Right hindlimb (tissue), 1 donor: ENCODE results near the gene SLC35A5.
A peak's percentile ranks its signal among the peaks of the same experiment; 100 is the strongest.
"Not testable (repeated sequence)": the region's sequence is repeated elsewhere in the genome, so short reads cannot be mapped to it uniquely, and the experiment has no call there.

ENCODE experiments used
- DNase-seq: peaks from one replicate; pipeline ENCODE4 v3.0.0-alpha.2; 2018

The SLC35A5 gene, protein sequence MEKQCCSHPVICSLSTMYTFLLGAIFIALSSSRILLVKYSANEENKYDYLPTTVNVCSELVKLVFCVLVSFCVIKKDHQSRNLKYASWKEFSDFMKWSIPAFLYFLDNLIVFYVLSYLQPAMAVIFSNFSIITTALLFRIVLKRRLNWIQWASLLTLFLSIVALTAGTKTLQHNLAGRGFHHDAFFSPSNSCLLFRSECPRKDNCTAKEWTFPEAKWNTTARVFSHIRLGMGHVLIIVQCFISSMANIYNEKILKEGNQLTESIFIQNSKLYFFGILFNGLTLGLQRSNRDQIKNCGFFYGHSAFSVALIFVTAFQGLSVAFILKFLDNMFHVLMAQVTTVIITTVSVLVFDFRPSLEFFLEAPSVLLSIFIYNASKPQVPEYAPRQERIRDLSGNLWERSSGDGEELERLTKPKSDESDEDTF

DNA sequence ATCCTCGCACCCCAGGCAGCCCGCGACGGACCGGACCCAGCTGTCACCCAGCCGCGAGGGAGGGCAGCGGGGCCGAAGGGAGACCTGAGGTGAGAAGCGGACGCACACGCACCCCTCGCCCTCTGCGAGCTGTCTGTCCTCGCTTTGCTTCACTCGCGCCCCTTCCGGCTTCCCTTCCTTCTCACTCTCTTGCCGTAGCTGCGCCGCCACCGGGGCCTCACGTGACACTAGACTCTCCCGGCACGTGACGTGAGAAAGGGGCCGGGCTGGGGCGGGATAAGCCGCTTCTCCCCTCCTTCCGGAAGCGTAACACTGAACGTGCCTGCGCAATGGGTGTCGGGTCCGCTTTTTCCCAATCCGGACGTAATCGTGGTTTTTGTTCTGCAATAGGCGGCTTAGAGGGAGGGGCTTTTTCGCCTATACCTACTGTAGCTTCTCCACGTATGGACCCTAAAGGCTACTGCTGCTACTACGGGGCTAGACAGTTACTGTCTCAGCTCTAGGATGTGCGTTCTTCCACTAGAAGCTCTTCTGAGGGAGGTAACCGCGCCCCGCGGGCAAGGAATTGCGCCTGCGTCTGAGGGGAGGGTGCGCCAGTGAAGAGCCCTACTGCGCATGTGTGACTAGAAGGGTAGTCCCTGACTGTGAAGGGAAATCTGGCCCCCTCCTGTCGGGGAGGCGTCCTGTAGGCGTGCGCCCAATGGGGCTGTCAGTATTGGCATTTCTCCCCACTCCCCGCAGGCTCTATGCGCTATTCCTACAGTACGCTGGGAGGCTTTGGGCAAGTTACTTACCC, at the start of gene SLC35A5, which contains the start of gene ATG3:
Gene SLC35A5, plus strand, starts transcription at position 312 of the 796 bp plus-strand sequence. CDS start 1,359 bp downstream, outside the sequence.
Gene ATG3, minus strand, starts transcription at position 229 of the 796 bp plus-strand sequence. CDS start 434 bp downstream, outside the sequence.
- peak; percentile 99 for DNase-seq

DNA sequence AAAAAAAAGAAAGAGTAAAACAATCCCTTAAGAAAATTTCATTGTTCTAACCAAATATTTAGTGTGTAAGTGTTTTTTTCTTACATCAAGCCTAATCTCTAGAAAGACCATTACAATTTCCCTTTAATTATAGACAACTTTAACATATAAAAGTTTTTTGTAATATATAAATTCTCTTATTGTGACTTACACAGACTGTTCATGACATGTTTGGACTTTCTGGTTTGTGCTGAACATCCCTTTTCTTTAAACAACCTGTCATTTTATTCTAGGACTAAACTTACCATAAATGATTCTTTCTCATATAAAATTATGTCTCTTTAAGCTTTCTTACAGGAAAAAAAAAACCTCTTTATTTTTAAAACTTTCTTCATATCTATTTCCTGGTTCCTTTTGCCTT, 49.5 kb upstream of the SLC35A5 start:
- DNase-seq = no peak

DNA sequence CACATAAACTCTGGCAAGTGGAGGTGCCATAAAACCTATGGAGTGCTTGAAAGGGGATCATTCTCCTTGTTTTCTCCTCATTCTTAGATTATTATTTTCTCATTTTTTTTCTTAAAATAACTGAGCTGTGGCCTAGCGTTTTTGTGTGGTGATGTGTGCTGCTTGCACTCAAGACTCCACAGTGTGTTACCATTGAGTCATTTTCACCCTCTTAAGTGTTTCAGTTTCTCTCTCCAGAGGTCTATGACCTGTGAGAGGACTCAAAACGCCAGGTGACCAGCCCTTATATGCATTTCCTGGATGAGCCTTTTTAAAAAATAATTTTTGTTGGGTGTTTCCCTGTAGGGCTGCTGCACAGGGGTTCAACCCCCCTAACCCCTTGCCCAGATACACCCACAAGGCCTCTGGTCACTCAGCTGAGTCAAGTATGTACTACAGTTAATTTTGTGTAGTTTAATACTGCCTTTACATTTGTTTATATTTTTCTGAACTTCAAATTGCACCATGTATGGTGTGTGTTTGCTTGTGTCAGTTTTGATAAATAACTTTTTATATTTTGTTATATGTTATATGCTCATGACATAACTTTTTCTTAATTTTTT, 47.2 kb upstream of the SLC35A5 start:
- DNase-seq = no peak

DNA sequence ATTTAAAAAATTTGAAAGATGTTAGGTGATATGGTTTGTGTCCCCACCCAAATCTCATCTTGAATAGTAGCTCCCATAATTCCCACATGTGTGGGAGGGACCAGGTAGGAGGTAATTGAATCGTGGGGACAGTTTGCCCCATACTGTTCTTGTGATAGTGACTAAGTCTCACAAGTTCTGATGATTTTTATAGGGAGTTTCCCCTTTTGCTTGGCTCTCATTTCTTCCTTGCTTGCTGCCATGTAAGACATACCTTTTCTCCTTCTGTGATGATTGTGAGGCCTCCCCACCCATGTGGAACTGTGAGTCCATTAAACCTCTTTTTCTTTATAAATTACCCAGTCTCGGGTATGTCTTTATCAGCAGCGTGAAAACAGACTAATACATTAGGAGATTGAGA, 42.9 kb upstream of the SLC35A5 start:
- DNase-seq = not testable (repeated sequence)

DNA sequence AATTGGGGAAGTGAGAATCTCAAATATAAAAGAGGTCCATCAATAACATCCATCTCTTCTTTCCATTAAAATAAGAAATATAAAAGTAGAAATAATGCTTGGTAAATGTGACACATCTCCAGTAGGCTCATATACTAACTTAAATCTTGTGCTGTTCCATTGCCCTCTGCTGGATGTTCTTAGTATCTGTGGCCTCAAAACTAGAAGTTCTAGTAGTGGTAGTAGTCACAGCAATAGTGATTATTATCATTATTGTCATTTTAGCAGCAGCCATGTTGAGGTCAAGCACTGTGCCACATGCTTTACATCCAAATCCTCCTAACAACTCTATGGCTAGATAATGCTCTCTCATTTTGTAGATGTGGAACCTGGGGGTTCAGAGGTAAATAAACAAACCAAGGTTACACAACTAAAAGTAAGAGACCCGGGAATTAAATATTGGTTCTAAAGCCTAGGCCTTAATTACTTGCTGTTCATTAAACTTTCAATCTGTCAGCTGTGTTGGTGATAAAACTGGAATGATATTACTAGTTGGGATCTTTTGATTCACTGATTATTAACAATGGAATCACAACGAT, 42.3 kb upstream of the SLC35A5 start:
- DNase-seq = no peak

DNA sequence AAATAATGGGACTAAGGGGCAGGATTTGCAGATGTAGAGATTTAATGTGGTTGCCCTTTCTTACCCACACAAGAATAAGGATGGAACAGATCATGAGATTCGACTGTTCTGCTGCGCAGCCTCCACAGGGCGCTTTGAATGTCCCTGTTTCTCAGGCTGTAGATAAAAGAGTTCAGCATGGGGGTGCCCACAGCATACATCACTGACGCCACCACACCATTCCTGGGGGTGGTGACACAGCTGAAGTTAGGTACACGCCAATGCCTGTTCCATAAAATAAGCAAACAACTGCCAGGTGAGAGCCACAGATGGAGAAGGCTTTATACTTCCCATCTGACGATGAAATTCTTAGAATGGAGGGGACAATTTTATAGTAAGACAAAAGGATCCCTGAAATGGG, 37.7 kb upstream of the SLC35A5 start:
- DNase-seq = not testable (repeated sequence)

DNA sequence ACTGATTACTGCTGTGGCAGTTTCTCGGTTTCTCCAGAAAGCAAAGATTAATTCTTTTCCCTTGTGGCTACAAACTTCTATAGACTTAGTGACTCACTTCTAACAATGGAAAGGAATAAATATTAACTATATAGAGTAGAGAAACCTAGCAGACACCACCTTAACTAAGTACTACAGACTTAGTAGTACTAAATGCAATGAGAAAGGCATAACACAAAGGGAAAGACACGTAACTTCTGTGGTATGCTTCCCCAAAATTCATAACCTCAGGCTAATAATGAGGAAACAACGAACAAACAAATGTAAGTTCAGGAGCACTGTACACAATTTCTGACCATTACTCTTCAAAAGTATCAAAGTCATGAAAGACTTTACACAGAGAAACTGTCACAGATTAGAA, 31.3 kb upstream of the SLC35A5 start:
- no peak for DNase-seq

DNA sequence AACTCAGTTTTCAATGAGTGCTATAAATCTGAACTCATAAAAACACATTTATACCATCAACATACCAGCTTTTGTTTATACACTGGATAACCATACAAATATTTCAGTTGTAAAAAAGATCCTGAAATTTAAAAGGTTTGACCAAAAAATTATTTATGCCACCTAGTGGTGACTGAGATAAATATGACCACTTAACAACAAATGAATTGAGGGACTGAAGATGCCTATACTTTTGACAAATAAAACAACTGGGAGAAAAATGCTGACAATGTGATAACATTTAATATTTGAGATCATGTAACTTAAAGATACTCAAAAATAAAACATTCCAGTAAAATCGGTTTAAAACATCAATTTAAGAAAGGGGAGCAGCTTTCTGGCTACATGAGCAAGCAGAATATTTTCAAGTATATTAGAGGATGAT, 30.5 kb upstream of the SLC35A5 start:
- no peak for DNase-seq

DNA sequence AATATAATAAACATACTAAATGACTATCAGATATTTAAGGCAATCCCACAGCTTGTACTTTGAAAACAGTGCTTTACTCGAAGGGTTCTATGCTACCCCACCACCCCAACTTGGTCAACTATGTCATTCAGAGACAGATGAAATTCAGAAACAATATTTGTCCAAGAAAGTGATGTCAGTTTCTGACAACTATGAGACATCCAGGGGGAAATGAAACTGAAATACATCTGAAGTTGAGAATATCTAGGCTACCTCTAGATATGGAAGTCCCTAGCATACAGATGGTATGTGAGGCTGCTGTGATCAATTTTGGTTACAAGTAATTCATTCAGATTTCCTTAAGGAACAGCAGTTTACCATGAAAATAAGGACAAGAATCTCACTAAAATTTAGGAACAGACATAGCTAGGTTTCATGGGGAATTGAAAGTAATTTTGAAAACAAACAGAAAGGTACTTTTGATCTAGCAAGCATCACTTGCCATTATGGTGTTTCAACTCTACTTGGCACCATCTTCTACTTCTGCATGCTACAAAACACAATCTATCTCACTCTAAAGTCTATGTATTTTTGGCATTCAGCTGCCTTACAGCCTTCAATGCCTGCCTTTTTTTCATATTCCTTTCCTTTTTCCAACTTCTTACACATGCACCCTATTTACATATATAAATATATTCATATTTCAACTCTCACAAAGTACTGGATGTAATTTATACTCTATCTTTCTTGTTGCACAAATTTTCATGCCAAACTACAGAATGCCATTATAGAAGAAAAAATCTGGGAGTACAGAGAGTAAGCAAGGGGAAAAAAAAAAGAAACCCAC, 21.8 kb upstream of the SLC35A5 start:
- no peak for DNase-seq

DNA sequence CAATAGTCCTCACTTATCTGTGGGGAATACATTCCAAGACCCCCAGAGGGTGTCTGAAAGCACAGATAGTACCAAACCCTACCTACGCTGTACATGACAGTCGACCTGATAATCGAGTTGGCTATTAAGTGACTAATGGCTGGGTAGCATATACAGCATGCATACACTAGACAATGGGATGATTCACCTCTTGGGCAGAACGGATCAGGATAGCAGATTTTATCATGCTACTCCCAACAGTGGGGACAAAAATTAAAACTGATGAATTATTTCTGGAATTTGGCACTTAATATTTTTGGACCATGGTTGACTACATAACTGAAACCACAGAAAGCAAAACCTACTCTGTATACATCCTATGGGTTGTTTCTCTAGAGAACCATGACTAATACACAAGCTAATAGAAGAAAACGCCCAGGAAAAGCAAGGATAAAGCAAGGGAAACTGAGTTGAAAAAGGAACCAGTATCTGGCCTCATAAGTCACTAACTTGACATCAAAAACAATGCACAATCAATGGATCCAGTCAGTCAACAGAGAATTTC, 15.6 kb upstream of the SLC35A5 start:
- DNase-seq = no peak

DNA sequence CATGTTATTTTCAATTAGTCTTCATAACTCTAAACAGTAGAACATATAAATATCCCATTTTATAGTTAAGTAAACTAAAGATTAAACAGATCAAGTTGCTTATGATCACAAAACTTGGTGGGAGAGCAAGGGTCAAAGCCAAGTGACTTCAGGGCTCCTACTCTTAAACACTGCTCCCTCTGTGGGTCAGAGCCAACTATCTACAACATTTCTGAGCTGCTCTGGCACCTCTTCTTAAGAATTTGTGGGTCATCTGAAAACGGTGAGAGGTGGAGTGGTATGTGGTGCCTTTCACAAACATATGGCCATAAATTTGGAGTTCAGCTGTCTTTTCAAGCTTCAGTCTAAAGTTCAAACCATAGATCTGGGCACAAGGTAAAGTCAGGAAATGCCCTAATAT, 11.0 kb upstream of the SLC35A5 start:
- no peak for DNase-seq

DNA sequence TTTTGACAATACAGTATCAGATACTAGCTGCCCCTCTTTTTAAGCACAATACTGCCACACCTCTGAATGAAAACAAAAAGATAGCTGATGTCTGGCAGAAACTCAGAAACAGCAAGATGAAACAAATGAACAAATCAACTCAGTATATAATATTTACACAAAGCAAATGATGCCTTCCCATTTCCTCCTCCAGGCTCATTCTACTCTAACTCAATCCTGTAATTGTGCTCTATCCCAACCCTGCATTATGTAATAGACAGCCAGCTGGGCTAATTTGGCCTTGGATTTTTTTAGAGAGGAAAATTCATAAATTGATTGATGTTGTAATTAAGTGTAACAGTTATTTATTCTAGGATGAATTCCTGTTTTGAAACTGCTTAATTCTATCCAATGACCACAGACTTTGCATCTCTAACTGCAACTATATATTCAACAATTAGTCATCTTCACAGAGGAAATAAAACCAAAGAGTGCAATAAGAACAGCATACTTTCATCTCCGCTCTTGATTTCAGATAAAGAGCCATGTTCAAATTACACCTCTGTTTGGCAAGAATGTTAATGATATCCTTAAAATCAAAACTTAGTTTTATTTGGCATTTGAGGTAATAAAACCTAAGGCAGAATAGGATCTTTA, 6.2 kb upstream of the SLC35A5 start:
- no peak for DNase-seq

DNA sequence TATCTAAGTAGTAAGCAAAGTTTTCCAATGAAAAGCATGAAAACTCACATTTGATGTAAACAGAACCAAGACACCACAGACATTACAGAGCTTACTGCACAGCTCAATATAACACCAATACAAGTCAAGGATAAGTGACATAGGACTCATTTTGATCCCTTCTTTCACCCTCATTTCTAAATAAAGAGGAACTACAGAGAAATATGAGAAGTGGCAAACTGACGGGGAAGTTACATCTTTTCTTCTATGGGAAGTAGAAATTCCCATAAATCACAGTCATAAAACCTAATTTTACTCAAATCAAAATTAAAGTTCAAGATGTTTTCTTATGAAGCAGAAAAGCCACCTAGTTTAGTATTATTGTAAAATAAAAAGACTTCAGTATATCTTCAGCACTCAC, 3.9 kb upstream of the SLC35A5 start:
- DNase-seq = no peak

DNA sequence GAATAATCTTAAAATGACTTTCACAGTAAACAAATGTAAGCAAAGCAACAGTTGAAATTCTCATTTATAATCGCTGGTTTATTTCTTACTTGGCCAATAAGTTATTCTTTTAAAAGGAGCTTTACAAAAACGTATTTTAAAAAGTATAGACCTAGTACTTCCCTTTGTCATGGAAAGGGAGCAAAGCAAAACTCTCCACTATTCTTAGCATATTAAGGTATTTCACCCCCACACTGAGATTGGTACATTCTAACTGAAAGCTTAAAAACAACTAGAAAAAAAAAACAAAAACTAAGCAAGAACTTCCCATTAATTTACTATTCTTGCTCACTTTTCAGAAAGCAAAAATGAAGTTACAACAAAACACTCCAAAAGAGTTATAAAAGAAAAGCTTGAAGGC, 1.5 kb upstream of the SLC35A5 start:
- no peak for DNase-seq

DNA sequence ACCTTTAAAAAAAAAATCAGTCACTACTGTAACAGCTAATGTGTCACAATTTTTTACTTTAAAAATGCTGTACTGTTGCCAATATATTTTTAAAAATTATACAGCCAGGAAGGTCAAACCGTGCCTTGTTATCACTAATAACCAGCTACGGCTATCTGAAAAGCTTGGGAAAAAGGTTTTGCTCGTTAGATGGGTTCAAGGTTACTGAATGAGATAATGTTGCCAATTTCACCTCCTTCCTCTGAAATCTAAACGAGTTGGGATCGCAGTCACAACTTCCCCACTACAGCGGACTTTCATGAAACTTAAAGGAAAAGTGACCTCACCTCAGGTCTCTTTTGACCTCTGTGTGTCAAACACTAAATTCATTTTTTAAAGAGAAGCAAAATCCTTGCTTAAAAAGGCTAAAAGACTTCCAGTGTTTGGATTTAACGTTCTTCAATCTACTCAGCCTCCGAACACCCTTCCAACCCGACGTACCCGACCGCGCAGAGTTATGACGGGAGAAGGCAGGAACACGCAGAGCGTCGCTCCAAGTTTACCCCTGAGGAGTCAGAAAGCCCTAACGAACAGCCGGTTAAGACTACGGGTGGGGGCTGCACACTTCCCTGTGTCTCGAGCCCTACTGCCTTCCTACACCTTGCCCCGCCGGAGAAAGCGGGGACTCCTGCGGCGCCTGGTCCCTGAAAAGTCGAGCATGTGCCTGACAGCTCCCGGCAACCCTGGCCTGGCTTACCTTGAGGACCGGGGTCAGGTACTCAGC, 943 bp upstream of the SLC35A5 start:
- peak; percentile 84 for DNase-seq

DNA sequence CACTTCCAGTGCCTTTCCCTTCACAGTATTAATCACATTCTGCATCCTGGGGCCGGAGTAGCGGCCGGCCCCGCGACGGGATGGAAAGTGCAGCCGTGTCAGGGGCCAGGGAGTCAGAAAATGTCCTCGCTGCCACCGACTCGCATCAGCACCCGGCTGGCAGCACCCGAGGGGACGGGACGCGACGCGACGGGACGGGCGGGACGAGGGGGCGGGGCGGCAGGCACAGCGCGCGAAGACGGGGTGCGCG, 436 bp upstream of the SLC35A5 start:
- no peak for DNase-seq

DNA sequence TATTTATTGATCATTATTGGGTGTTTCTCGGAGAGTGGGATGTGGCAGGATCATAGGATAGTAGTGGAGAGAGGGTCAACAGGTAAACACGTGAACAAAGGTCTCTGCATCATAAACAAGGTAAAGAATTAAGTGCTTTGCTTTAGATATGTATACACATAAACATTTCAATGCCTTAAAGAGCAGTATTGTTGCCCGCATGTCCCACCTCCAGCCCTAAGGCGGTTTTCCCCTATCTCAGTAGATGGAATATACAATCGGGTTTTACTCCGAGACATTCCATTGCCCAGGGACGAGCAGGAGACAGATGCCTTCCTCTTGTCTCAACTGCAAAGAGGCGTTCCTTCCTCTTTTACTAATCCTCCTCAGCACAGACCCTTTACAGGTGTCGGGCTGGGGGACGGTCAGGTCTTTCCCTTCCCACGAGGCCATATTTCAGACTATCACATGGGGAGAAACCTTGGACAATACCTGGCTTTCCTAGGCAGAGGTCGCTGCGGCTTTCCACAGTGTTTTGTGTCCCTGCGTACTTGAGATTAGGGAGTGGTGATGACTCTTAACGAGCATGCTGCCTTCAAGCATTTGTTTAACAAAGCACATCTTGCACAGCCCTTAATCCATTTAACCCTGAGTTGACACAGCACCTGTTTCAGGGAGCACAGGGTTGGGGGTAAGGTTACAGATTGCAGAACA, 2.5 kb downstream of the SLC35A5 start:
- not testable (repeated sequence) for DNase-seq

DNA sequence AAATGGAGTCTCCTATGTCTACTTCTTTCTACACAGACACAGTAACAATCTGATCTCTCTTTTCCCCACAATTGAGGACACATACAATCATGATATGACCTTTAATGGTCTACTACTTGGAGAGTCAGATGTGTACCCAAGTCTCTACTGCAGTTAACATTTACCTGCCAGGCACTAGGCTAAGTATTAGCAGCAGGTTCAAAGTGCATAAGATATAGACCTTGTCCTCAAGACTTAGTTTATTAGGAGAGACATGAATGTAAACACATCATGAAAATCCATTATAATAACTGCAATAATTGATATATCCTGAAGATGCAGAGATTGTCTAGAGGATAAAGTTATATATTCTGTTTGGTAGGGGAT, 3.1 kb downstream of the SLC35A5 start:
- no peak for DNase-seq

DNA sequence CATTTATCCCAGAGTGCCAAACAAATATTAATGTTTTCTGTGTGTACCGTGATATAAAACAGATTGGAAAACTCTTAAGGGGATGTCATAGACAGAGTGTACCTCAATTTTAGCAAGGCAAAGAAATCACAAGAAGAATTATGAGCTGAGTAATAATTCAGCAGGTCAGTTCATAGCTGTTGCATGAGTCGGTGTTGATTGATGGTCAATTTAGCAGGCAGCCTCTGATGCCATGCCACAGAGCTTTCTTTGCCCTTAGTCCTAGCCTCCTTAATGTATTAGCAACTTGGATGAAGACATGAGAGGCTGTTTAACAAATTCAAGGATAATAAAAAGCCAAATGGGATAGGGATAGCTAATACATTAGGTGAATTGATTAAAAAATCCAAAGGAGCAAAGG, 6.8 kb downstream of the SLC35A5 start:
- DNase-seq = no peak

DNA sequence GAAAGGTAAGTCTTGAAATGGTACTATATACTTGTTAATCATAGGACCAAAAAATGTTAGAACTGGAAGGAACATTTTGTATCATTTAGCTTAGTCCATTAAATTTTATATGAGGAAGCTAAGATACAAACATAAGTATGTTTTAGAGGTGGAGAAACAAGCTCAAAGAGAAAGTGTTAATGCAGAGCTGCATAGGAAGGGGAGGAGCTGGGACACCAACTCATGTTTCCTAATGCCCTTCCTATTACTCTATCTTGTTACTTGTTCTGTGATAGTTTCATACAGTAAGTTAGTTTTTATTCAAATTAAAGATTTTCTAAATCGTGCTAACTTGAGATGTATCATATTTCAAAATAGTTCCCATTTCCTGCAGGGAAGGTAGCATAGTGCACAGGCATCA, 7.4 kb downstream of the SLC35A5 start:
- DNase-seq = no peak
